Breast epithelium (tissue), 4 donors: Measurements from ENCODE around the gene SLC4A3. TPM values are rescaled to one million over a fixed set of nuclear protein-coding genes. Genes with fewer than 3 reads are reported as not detected.

Source experiments
- DNase-seq, 2 donors: peaks; one replicate each; pipeline ENCODE4 v3.0.0-alpha.2; 2019; ENCODE audit warnings: low spot score in 2 of 2
- H3K27ac ChIP-seq, 2 donors: fragments of 200-600 bp; sonication (generic) in 1 of 2; one replicate each; pipeline ENCODE4 v1.5.1; 2016 to 2019; ENCODE audit warnings: mild to moderate bottlenecking in 1 of 2
- H3K27me3 ChIP-seq, 2 donors: fragments of 200-600 bp; sonication (generic) in 1 of 2; one replicate each; pipeline versions ENCODE4 v1.5.1 to v1.6.0; 2017 to 2019; ENCODE audit warnings: control low read depth in 1 of 2, mild to moderate bottlenecking in 1 of 2
- H3K36me3 ChIP-seq: fragments of 200-600 bp; one replicate; pipeline ENCODE4 v1.5.1; 2019
- H3K4me1 ChIP-seq, 2 donors: fragments of 200-600 bp; sonication (generic); one replicate each; pipeline ENCODE4 v1.5.1; 2016 to 2019; ENCODE audit warnings: control low read depth in 1 of 2
- H3K4me3 ChIP-seq, 3 donors: fragments of 200-600 bp; sonication (generic); 1 replicate in 2 of 3; 2 replicates in 1 of 3; pipeline ENCODE4 v1.5.1; 2016 to 2019; ENCODE audit warnings: mild to moderate bottlenecking in 3 of 3, moderate library complexity in 2 of 3
- H3K9me3 ChIP-seq, 2 donors: fragments of 200-600 bp; sonication (generic) in 1 of 2; one replicate each; pipeline ENCODE4 v1.5.1; 2016 to 2019; ENCODE audit warnings: control low read depth in 1 of 2
- CTCF ChIP-seq, 3 donors: fragments of 450-650 bp; IDR thresholded peaks; one replicate each; pipeline ENCODE4 v1.5.1; 2016 to 2017; ENCODE audit warnings: antibody characterized with exemption in 3 of 3, mild to moderate bottlenecking in 3 of 3, moderate library complexity in 3 of 3
- POLR2A ChIP-seq: fragments of 450-650 bp; IDR thresholded peaks from one replicate; pipeline ENCODE4 v1.6.1; 2016; ENCODE audit warnings: antibody characterized with exemption, mild to moderate bottlenecking, moderate library complexity
- POLR2AphosphoS5 ChIP-seq, 3 donors: sonication (generic); formaldehyde crosslinking; IDR thresholded peaks; one replicate each; pipeline ENCODE4 v1.6.1; 2017; ENCODE audit warnings: antibody characterized with exemption in 3 of 3
- intact Hi-C: fragments of 100-400 bp; cut with DNase I; formaldehyde crosslinking; loops from one replicate; pipeline ENCODE4 v1.15.1; 2023; ENCODE audit warnings: low total_unique reads
- total RNA-seq, 3 donors: library from RNA; depleted of rRNA; stranded (reverse); fragments of >200 nt; gene quantifications; one replicate each; pipeline ENCODE4 v1.1.0, GENCODE V29; 2016

SLC4A3 gene
- total RNA-seq, 3 donors from 2014 or later, result 2.1 to 4.7 (median 4.6) TPM

- Histone ChIP-seq H3K27ac (no peak overlapping the region), H3K36me3 (no peaks in the 10 kb centered on the region)
Measured at GRCh38 chr2:219664944-219665343, 37.5 kb downstream of the SLC4A3 start.

GRCh38 chr2:219665926-219666325 is 38.5 kb downstream of the SLC4A3 start:
- no peak for DNase-seq

More at GRCh38 chr2:219664944-219665343, 37.5 kb downstream of the SLC4A3 start:
- TF ChIP-seq POLR2AphosphoS5 (IDR thresholded peaks at IDR 0.05) (no peak), CTCF (IDR thresholded peaks at IDR 0.05) (no peak), POLR2A (no peak)
- Histone ChIP-seq H3K4me1 (no peaks in the 10 kb centered on the region), H3K4me3 (no peak overlapping the region), H3K27me3 (no peaks in the 10 kb centered on the region), H3K9me3 (peaks cover 0 to 3% of the 10 kb centered on the region in 2 donors)
- intact Hi-C loops, result no loop called here
- DNase-seq, result no peak

GRCh38 chr2:219668316-219668715 is 40.9 kb downstream of the SLC4A3 start:
- H3K36me3 ChIP-seq, result no peaks in the 10 kb centered on the region
- no peaks in the 10 kb centered on the region for H3K4me1 ChIP-seq
- TF ChIP-seq CTCF (IDR thresholded peaks at IDR 0.05) (no peak), POLR2AphosphoS5 (IDR thresholded peaks at IDR 0.05) (no peak), POLR2A (no peak)
- no peak overlapping the region for H3K4me3 ChIP-seq
- no peak for DNase-seq
- intact Hi-C loops, result no loop called here
- no peaks in the 10 kb centered on the region for H3K9me3 ChIP-seq
- H3K27me3 ChIP-seq, result no peaks in the 10 kb centered on the region
- H3K27ac ChIP-seq, result no peak overlapping the region

More at GRCh38 chr2:219665926-219666325, 38.5 kb downstream of the SLC4A3 start:
- no peaks in the 10 kb centered on the region for H3K4me1 ChIP-seq
- intact Hi-C loops, result no loop called here
- H3K9me3 ChIP-seq, result peaks cover 0 to 3% of the 10 kb centered on the region in 2 donors
- no peaks in the 10 kb centered on the region for H3K36me3 ChIP-seq
- H3K27me3 ChIP-seq, result no peaks in the 10 kb centered on the region
- TF ChIP-seq CTCF (IDR thresholded peaks at IDR 0.05) (no peak), POLR2A (no peak), POLR2AphosphoS5 (IDR thresholded peaks at IDR 0.05) (no peak)
- no peak overlapping the region for H3K27ac ChIP-seq
- H3K4me3 ChIP-seq, result no peak overlapping the region

- TF ChIP-seq POLR2A (no peak), POLR2AphosphoS5 (IDR thresholded peaks at IDR 0.05) (no peak), CTCF (IDR thresholded peaks at IDR 0.05) (no peak)
- Histone ChIP-seq H3K9me3 (no peaks in the 10 kb centered on the region), H3K36me3 (no peaks in the 10 kb centered on the region), H3K27ac (no peak overlapping the region), H3K4me1 (no peaks in the 10 kb centered on the region), H3K4me3 (no peak overlapping the region), H3K27me3 (no peaks in the 10 kb centered on the region)
- intact Hi-C loops, result no loop called here
- no peak for DNase-seq
Measured at GRCh38 chr2:219670386-219670785, 43.0 kb downstream of the SLC4A3 start.

GRCh38 chr2:219671279-219671678 is 43.8 kb downstream of the SLC4A3 start:
- DNase-seq, result no peak
- Histone ChIP-seq H3K4me1 (no peaks in the 10 kb centered on the region), H3K27me3 (no peaks in the 10 kb centered on the region), H3K27ac (no peak overlapping the region), H3K4me3 (no peak overlapping the region), H3K9me3 (no peaks in the 10 kb centered on the region), H3K36me3 (no peaks in the 10 kb centered on the region)
- intact Hi-C loops, result no loop called here
- TF ChIP-seq POLR2A (no peak), POLR2AphosphoS5 (IDR thresholded peaks at IDR 0.05) (no peak), CTCF (IDR thresholded peaks at IDR 0.05) (no peak)
